SU-DHL-6 (cell line): ENCODE data around the gene LRFN5.
A peak's percentile ranks its signal among the peaks of the same experiment; 100 is the strongest.

ENCODE experiments used
- H2AFZ ChIP-seq: fragments of 200-600 bp; sonication (generic); 2 replicates; pipeline ENCODE4 v1.6.1; 2014; ENCODE audit warnings: low read depth, mild to moderate bottlenecking, moderate library complexity, mixed read lengths, antibody characterized with exemption, low read length; ENCODE audit not compliant: severe bottlenecking
- H3F3A ChIP-seq: fragments of 200-600 bp; shearing (Covaris generic); 2 replicates; pipeline ENCODE4 v1.6.0; 2016; ENCODE audit warnings: antibody characterized with exemption, mild to moderate bottlenecking; ENCODE audit not compliant: insufficient read depth
- H3K27ac ChIP-seq: fragments of 200-600 bp; sonication (generic); 2 replicates; pipeline ENCODE4 v1.5.1; 2016; ENCODE audit warnings: low read depth, mild to moderate bottlenecking, low read length, moderate library complexity, mixed read lengths
- H3K27me3 ChIP-seq: fragments of 200-600 bp; sonication (generic), shearing (Covaris generic); 2 replicates; pipeline ENCODE4 v1.6.0; 2014; ENCODE audit warnings: mild to moderate bottlenecking, low read length
- H3K36me3 ChIP-seq: fragments of 200-600 bp; sonication (generic); 2 replicates; pipeline ENCODE4 v1.6.1; 2014; ENCODE audit warnings: mild to moderate bottlenecking, low read length, mixed read lengths
- H3K4me2 ChIP-seq: fragments of 300-600, 200-600 bp; shearing (Covaris generic), sonication (generic); 2 replicates; pipeline ENCODE4 v1.6.0; 2014; ENCODE audit warnings: low read length, low read depth, mild to moderate bottlenecking; ENCODE audit not compliant: poor library complexity, severe bottlenecking
- H3K4me3 ChIP-seq: fragments of 200-600 bp; sonication (generic); 2 replicates; pipeline ENCODE4 v1.5.1; 2014; ENCODE audit warnings: antibody characterized with exemption, low read length, mild to moderate bottlenecking, mixed read lengths; ENCODE audit not compliant: insufficient read depth, poor library complexity, severe bottlenecking
- H3K79me2 ChIP-seq: fragments of 200-600 bp; sonication (generic); 2 replicates; pipeline ENCODE4 v1.6.1; 2014; ENCODE audit warnings: mild to moderate bottlenecking, low read length, moderate library complexity; ENCODE audit not compliant: insufficient read depth
- H3K9ac ChIP-seq: fragments of 200-600 bp; sonication (generic); 2 replicates; pipeline ENCODE4 v1.7.0; 2014; ENCODE audit warnings: mild to moderate bottlenecking, low read length
- H3K9me2 ChIP-seq: fragments of 200-600 bp; sonication (generic); replicated peaks from 2 replicates; pipeline ENCODE4 v1.6.1; 2014; ENCODE audit warnings: low read length; ENCODE audit not compliant: insufficient read depth
- H3K9me3 ChIP-seq: fragments of 200-600 bp; sonication (generic); 2 replicates; pipeline ENCODE4 v1.6.1; 2014; ENCODE audit warnings: low read length, mixed read lengths; ENCODE audit not compliant: insufficient read depth
- H4K20me1 ChIP-seq: fragments of 200-600 bp; sonication (generic); 2 replicates; pipeline ENCODE4 v1.6.1; 2014; ENCODE audit warnings: low read depth, mild to moderate bottlenecking, antibody characterized with exemption, low read length, moderate library complexity, mixed read lengths
- CTCF ChIP-seq: fragments of 200-600 bp; sonication (generic); IDR thresholded peaks from one replicate; pipeline ENCODE4 v1.5.1; 2017; ENCODE audit warnings: antibody characterized with exemption, mild to moderate bottlenecking, low read length, moderate library complexity; ENCODE audit not compliant: insufficient read depth, poor library complexity, severe bottlenecking
- EZH2phosphoT487 ChIP-seq: fragments of 200-600 bp; sonication (generic), shearing (Covaris generic); conservative IDR thresholded peaks from 2 replicates; pipeline ENCODE4 v1.6.1; 2018; ENCODE audit warnings: mild to moderate bottlenecking, antibody characterized with exemption, low read length, moderate library complexity, mixed read lengths

LRFN5 gene

GRCh38 chr14:41817626-41818025, 210.9 kb downstream of the LRFN5 start:
- no peaks in the 10 kb centered on the region for H3K9me2 ChIP-seq
- H3F3A ChIP-seq, result no peaks in the 10 kb centered on the region; the same call in 1 of the 2 replicates
- no peaks in the 10 kb centered on the region for H3K79me2 ChIP-seq
- H4K20me1 ChIP-seq, result no peaks in the 10 kb centered on the region
- H3K27ac ChIP-seq, result no peak overlapping the region
- no peak overlapping the region for H3K4me2 ChIP-seq
- no peaks in the 10 kb centered on the region for H3K27me3 ChIP-seq
- no peak overlapping the region for H3K4me3 ChIP-seq
- TF ChIP-seq CTCF, result no peak
- no peak for TF ChIP-seq EZH2phosphoT487
- no peaks in the 10 kb centered on the region for H3K9me3 ChIP-seq
- H2AFZ ChIP-seq, result peak overlapping the region; percentile 12
- H3K9ac ChIP-seq, result no peak overlapping the region
- no peaks in the 10 kb centered on the region for H3K36me3 ChIP-seq

- Histone ChIP-seq H3K27ac (no peak overlapping the region), H2AFZ (no peak overlapping the region), H3K9ac (no peak overlapping the region), H3K36me3 (no peaks in the 10 kb centered on the region), H3K79me2 (no peaks in the 10 kb centered on the region), H3K27me3 (no peaks in the 10 kb centered on the region), H4K20me1 (no peaks in the 10 kb centered on the region), H3K9me2 (no peaks in the 10 kb centered on the region), H3K4me2 (no peak overlapping the region), H3K4me3 (no peak overlapping the region), H3K9me3 (no peaks in the 10 kb centered on the region), H3F3A (no peaks in the 10 kb centered on the region)
- no peak for TF ChIP-seq CTCF
- TF ChIP-seq EZH2phosphoT487, result no peak
Measured at GRCh38 chr14:41824441-41824840, 217.8 kb downstream of the LRFN5 start.

- Histone ChIP-seq H3K4me2 (no peak overlapping the region), H3K9me3 (no peaks in the 10 kb centered on the region), H3F3A (no peaks in the 10 kb centered on the region), H4K20me1 (no peaks in the 10 kb centered on the region), H3K9me2 (no peaks in the 10 kb centered on the region), H3K4me3 (no peak overlapping the region), H3K27me3 (no peaks in the 10 kb centered on the region), H3K9ac (no peak overlapping the region), H3K79me2 (no peaks in the 10 kb centered on the region), H3K36me3 (no peaks in the 10 kb centered on the region), H3K27ac (no peak overlapping the region), H2AFZ (peak overlapping the region; percentile 51)
- no peak for TF ChIP-seq CTCF
Measured at GRCh38 chr14:41825622-41826021, 218.9 kb downstream of the LRFN5 start.
